Hindlimb muscle (tissue), 1 donor: ENCODE data around the gene GRB7. TPM values are rescaled to one million over a fixed set of nuclear protein-coding genes. Genes with fewer than 3 reads are reported as not detected.
A peak's percentile ranks its signal among the peaks of the same experiment; 100 is the strongest.
"Not testable (repeated sequence)": the region's sequence is repeated elsewhere in the genome, so short reads cannot be mapped to it uniquely, and the experiment has no call there.

Experiments used
- DNase-seq: peaks from one replicate; pipeline ENCODE4 v3.0.0-alpha.2; 2013
- polyA plus RNA-seq: library from polyadenylated mRNA; unstranded; fragments of 120-200 nt; gene quantifications from one replicate; pipeline ENCODE4 v1.2.1, GENCODE V29; 2013; ENCODE audit not compliant: insufficient read length

The GRB7 gene
- polyA plus RNA-seq, 1 donor, result 0.72 TPM

DNA sequence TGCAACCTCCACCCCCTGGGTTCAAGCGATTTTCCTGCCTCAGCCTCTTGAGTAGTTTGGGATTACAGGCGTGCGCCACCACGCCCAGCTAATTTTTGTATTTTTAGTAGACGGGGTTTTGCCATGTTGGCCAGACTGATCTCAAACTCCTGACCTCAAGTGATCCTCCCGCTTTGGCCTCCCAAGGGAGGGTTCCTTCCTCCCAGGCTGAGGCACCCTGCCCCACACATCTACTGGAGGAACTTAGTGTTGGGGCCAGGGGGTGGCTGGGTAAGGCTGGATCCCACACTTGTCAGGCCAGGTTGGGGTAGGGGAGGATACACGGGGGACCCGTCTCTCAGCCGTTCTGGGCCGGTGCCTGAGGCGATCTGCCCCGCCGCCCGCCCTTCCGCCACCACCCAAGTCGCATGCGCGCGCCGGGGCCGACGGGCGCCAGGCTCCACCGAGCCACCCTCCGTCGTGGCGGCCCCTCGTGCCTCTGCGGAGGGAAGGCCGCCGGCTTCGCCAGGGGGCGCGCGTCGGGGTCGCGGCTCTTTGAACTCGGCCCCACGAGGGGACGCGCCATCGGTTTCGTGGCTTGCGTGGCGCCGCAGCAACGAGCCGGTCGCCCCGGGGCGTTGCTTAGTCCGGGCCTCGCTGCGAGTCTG, 15.9 kb downstream of the GRB7 start:
- peak; percentile 50 for DNase-seq

GRCh38 chr17:39754161-39754957, 16.6 kb downstream of the GRB7 start:
- DNase-seq, result peak; percentile 87

DNA sequence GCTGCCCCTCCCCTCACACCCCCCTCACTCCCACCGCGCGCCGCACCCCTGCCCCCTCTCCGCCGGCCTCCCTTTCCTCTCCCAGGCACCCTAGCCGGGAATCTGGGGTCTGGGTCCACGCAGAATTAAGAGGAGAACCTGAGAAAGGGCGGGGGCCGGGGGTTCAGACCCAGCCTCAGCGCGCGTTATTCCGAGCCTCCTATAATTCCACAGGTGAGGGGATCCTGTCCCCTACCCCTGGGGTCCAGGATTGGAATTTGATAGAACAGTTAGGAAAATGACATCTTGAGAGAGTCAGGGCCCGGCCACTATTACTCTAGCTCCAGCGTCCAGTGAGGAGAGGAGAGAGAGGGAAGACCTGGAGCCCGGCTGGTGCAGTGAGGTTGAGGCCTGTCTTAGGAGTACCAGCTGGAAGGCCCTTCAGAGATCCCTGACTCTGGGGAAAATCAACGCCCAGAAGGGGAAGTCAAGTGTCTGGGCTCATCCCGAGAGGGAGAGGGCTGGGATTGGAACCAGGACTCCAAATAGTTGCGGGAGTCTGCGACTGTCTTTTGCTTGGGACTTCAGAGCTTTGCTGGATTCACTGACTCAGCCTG, 17.3 kb downstream of the GRB7 start:
- no peak for DNase-seq

DNA sequence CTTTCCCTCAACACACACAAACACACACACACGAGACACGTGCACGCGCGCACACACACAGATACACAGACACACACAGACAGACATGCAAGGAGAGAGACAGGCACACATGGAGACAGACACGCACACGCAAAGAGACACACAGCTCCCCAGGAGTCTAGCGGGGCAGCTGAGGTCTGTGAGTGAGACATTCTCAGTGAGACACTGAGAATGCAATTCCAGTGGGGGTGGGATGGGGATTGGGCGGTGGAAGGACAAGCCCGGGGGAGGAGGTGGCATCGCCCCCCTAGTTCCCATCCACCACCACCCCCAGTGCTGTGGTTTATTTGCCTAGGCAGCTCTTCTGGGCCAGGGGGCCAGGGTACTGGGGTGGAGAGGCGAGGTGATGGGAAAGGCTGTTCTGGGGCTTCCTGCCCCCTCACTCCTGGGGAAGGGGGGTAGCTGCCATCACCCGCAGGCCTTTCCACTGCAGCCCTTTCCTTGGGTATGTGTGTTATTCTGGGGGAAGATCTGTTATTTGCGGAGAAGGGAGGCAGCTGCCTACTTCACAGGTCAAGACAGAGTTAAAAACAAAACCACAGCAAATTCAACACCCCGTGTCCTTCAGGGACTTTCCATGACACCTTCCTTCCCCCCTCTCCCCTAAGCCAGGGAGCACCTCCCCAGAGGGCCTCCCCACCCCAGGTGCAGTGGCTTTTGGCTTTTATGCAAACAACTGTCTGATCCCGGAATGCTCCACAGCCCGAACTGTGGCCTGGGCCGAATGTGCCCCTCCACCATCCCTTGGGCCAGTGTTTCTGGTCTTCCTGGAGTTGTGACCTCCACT, 18.0 kb downstream of the GRB7 start:
- no peak for DNase-seq

- no peak for DNase-seq
These were observed 18.8 kb downstream of the GRB7 start for GRCh38 chr17:39756380-39757079.

GRCh38 chr17:39757176-39757662, 19.5 kb downstream of the GRB7 start:
- no peak for DNase-seq

DNA sequence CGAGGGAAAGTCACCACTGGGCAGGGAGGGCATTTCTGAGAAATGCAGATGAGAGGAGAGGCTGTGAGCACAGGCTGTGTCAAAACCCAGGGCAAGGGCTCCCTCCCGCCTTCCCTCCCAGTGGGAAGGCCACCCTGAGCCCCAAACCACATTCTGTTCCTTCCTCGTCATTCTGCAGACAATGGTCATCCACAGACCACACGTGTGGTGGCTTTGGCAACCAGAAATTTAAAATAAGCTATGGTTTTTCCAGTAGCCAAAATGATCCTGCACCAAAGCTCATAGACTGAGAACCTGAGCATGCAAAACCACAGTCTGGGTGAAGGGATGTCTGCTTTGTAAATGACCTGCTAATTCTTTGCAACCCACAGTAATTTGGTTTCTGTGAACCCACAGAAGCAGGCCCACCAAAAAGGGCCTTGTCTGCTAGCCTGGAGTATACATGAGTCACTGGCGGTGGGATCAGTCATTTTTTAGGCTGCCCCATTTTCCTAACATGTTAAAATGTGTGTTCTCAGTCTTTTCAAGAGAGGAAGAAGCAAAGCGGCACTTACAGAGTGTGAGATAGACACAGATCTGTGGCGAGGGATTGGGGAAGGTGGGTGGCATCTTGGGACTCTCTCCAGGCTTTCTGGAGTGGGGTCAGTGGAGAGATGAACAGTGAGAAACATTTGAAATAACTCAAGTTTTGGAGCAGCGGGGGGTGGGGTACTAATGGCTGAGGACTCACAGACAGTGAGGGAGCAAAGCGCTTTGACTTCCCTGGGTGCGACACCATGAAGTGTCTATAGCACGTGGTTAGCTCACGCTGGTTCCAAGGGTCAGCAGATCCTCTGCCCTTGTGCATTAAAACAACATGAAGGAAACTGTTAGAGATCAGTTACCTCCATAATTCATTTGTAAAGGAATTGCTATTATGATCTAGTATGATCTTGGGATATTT, 20.5 kb downstream of the GRB7 start:
- no peak for DNase-seq

GRCh38 chr17:39759204-39759603, 21.5 kb downstream of the GRB7 start:
- DNase-seq, result no peak

DNA sequence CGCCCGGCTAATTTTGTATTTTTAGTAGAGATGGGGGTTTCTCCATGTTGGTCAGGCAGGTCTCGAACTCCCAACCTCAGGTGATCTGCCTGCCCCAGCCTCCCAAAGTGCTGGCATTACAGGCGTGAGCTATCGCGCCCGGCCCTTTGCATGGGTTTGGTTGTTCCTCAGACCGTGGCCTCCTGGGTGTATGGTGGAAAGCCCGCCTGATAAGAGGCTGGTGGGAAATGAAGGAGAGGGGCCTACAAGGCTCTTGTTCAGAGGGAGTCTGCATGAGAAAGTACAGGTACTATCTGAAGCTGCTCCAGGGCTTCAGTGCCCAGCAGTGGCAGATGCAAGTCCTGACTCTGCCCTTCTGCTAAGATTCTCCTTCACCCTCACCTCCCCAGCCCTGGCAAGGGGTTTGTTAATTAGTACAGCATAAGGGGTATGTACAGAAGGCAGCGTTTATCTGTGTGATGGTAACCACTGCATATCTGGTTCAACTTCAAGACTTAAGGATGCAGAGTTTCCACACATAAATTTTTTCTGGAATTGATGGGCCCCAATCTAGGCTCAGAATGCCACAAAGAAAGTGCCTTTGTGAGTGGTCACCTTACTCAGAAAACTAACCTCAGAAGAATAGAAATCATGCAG, 24.2 kb downstream of the GRB7 start:
- no peak for DNase-seq

GRCh38 chr17:39763051-39763820, 25.5 kb downstream of the GRB7 start:
- no peak for DNase-seq

DNA sequence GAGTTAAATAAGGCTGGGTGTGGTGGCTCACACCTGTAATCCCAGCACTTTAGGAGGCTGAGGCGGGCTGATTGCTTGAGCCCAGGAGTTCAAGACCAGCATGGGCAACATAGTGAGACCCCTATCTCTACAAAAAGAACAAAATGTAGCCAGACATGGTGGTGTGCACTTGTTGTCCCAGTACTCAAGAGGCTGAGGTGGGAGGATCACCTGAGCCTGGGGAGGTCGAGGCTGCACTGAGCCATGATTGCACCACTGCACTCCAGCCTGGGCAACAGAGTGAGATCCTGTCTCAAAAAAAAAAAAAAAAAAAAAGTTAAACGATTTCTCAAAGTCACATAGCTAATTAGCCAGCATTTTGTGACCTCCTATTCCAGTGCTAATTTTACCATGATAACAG, 26.4 kb downstream of the GRB7 start:
- not testable (repeated sequence) for DNase-seq

DNA sequence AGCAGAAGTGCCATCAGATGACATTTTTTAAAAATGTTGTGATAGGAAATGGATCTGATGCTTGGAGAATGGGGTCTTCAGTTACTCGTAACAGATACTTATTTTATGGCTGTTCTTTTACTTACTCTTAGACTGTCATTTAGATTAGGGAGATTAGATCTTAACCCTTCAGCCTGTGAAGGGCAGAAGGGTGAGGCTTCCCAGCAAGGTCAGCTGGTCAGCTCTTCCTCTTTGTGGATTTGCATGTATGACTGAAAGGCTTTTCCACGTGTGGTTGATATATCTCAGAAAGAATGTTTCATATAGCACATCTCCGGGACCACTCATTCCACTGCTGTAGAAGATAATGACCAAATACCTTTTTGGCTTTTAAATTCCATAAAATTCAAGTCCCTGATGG, 27.4 kb downstream of the GRB7 start:
- no peak for DNase-seq

DNA sequence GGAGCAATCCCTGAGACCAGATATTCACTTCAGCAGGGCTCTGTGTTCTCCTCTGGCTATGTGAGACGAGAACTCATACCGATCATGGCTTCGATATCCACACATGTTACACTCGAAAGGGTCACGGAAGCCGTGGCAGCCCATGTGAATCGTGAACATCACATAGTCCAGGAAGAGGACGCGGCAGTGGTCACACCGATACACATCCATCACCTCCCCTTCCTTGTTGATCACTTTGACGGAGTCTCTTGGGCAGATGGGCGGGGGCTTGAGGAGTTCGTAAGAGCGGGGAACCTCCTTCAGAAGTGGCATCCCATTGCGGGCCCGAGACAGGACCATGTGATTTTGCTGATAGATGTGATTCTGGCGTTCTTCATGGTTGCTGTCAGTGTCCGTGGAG, 28.0 kb downstream of the GRB7 start:
- DNase-seq, result no peak

GRCh38 chr17:39767147-39767546, 29.4 kb downstream of the GRB7 start:
- no peak for DNase-seq

DNA sequence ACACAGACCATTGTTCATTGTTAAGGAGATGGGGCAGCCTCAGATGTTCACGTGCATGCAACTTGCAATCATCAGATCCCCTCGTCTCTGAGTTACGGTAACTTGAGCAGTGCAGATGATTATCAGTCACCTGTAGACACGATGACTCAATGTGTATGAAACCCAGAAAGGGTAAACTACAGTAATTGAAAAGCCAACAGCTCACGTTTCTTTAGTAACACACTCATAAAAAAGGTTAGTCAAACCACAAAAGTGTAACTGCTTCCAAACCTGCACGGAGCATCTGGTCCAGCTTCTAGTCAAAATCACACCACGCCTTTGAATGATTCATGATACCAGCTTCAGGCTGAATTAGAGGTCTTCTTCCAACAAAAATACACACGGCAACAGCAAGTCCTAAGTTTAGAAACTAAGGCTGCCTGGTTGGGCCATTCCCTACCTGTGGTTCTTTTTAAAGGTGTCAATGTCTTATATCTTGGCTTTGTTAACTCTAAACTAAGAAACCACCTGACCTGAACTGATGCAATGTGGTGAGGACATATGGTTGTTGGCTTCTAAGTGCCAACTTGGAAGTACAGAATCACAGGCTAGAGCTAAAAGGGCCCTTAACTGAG, 32.3 kb downstream of the GRB7 start:
- no peak for DNase-seq

DNA sequence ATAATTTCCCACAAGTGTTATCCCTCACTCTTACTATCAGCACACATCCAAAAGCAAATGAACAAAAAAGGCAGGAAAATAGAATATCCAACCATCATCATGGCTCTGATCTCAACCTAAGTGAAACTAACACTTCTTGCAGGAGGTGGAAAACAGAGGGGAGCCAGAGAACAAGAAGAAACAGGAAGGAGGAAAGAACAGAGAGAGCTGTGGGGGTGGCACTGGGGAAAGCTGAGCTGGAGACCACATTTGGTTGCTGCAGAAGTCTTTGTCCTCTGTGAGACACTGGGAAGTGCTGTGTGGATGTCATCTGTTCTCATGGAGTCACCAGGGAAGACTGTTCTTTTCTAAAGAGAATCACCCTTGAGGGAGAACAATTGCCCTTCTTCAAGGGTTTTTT, 34.7 kb downstream of the GRB7 start:
- no peak for DNase-seq

DNA sequence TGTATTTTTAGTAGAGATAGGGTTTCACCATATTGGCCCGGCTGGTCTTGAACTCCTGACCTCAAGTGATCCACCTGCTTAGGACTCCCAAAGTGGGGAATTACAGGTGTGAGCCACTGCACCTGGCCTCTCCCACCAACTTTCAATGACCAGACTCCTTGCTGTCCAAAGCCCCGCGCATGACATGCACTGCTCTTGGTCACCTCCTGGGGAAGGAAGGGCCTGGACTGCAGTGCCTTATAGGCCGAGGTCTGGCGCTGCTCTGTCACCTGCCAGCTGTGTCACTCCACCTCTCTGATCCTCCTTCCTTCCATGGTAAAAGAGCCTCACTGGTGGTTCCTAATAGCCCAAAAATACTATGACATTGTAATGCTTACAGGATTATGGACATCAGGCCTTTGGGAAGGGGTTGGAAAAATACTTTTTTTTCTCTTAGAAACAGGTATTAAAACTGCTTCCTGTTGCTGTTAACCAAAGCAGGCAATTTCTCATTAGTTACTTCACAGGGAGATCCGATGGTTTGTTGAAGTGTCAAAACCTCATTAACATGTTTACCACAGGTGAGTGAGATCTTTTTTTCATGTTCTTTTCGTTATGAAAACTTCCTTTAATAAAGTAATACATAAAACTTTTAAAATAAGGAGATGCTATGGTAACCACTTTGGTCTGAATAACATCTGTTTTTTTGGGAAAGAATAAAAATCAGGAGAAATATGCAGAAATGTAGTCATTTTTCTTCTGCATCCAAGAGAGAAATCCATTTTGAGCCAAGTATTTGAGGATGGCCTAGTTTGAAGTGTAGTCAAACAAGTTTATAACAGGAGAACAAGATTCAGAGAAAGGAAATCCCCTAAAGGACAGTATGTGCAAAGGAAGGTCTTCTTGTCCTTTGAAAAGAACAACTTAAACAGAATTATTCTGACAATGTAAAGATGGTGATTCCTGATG, 35.5 kb downstream of the GRB7 start:
- peak; percentile 22 for DNase-seq

DNA sequence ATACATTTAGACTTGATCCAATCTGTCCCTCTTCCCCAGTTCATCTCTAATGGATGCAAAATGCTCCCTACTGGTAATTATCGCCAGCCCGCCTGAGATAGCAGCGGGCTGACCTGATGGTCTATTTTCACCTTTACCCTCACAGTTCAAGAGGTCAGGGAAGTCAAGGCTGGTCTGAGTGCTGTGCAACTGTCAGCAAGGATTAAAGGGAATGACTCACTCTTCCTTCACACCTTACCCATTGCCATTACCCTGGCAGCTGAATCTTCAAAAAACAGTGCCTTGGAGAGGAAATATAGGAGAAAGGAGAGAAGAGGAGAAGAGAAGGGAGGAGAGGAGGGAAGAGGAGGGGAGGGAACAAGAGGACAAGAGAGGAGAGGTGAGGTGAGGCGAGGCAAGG, 36.3 kb downstream of the GRB7 start:
- no peak for DNase-seq
